Muscle layer of duodenum (tissue), 2 donors: ENCODE measurements around the gene CMTM8.

Experiments
- H3K27ac ChIP-seq: one replicate; pipeline ENCODE4 v1.7.0; 2013; ENCODE audit warnings: mild to moderate bottlenecking, low read length
- H3K27me3 ChIP-seq: one replicate; pipeline ENCODE4 v1.7.0; 2013; ENCODE audit warnings: low read depth, mild to moderate bottlenecking, control low read depth, low read length
- H3K36me3 ChIP-seq, 2 donors: one replicate each; pipeline ENCODE4 v1.7.0; 2013; ENCODE audit warnings: low read length in 2 of 2, control low read depth in 1 of 2, mild to moderate bottlenecking in 1 of 2; ENCODE audit not compliant: insufficient read depth in 2 of 2, control insufficient read depth in 1 of 2
- H3K4me1 ChIP-seq, 2 donors: one replicate each; pipeline ENCODE4 v1.7.0; 2013; ENCODE audit warnings: low read length in 2 of 2, mild to moderate bottlenecking in 2 of 2, control low read depth in 1 of 2, moderate library complexity in 1 of 2; ENCODE audit not compliant: insufficient read depth in 2 of 2, control insufficient read depth in 1 of 2
- H3K4me3 ChIP-seq, 2 donors: one replicate each; pipeline ENCODE4 v1.7.0; 2013; ENCODE audit warnings: low read length in 2 of 2, low read depth in 1 of 2, mild to moderate bottlenecking in 1 of 2
- H3K9me3 ChIP-seq, 2 donors: one replicate each; pipeline ENCODE4 v1.7.0; 2013; ENCODE audit warnings: low read length in 2 of 2, control low read depth in 1 of 2, mild to moderate bottlenecking in 1 of 2; ENCODE audit not compliant: control insufficient read depth in 1 of 2
- donor health status: healthy.

Gene CMTM8

DNA sequence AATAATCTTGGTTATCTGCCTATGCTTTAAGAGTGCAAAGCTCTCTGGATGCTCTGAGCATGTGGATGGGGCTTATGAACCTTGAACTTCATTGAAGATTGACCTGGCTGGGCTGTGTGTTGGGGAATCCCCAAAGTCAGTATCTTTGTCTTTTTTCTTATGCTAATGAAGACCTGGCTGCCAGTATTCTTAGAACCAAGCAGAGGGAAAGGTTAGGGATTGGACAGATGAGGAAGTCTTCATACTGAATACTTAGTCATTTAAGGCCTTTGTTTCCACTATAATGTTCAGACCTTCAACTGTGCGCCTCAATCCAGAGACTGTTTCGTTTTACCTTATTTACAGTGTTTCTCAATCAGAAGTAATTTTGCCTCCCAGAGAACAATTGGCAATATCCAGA, 110.7 kb downstream of the CMTM8 start:
- H3K36me3 ChIP-seq, result no peaks in the 10 kb centered on the region
- H3K4me1 ChIP-seq, result no peaks in the 10 kb centered on the region
- H3K27ac ChIP-seq, result no peak overlapping the region
- no peaks in the 10 kb centered on the region for H3K9me3 ChIP-seq
- H3K27me3 ChIP-seq, result no peaks in the 10 kb centered on the region
- H3K4me3 ChIP-seq, result no peak overlapping the region

DNA sequence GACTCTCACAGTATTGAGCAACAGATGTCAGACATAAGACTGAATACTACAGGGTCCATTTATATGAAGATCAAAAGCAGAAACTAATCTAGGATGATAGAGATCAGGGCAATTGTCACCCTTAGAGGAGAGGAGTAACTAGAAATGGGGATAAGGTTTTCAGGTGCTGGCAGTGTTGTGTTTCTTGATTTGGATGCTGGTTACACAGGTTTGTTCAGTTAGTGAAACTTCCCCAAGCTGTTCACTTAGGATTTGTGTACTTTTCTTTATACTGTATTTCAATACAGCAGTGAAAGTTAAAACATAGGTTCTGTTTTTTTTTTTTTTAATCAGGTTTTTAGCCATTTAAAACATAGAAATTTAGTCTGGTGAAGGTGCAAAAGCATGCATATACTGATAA, 114.1 kb downstream of the CMTM8 start:
- no peak overlapping the region for H3K27ac ChIP-seq

DNA sequence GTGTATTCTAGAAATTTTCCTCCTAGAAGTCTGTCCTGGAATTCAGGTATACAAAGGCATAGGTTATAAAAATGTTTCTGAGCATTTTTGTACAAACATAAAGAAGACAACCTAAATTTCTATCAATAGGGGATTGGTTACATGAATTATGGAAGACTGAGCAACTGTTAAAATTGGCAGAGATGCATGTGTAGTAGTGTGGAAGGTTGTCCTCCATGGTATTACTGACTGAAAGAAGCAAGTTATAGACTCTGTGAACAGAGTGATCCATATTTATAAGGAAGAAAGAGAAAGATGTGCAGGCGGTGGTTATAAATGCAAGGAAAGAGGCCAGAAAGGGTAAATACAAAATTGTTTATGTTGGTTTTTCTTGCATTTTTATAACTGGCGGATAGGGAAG, 114.9 kb downstream of the CMTM8 start:
- H3K4me3 ChIP-seq, result no peak overlapping the region
- no peaks in the 10 kb centered on the region for H3K36me3 ChIP-seq
- no peaks in the 10 kb centered on the region for H3K4me1 ChIP-seq
- H3K27ac ChIP-seq, result no peak overlapping the region
- no peaks in the 10 kb centered on the region for H3K27me3 ChIP-seq
- H3K9me3 ChIP-seq, result no peaks in the 10 kb centered on the region

More for the DNA sequence above, 114.1 kb downstream of the CMTM8 start:
- Histone ChIP-seq H3K36me3 (no peaks in the 10 kb centered on the region), H3K4me1 (no peaks in the 10 kb centered on the region), H3K9me3 (no peaks in the 10 kb centered on the region), H3K27me3 (no peaks in the 10 kb centered on the region), H3K4me3 (no peak overlapping the region)

DNA sequence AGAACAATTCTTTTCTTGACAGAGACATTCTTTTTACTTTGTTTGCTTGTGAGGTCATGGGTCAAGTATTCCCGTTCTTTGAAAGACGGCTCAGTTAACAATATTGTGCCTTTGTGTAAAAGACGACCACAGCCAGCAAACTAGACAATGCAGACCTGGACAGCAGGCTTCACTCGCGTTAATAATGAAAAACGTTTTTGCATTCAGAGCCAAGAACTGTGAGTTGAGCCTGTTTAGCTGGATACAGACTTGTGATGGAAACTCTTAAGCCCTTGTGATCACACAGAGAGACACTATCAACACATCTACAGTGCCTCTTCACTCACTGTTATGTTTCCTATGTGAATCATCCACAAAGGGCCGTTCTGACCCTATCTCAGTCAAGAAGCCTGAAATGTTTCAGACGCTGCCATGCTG, 115.9 kb downstream of the CMTM8 start:
- H3K4me1 ChIP-seq, result no peaks in the 10 kb centered on the region
- no peak overlapping the region for H3K4me3 ChIP-seq
- no peaks in the 10 kb centered on the region for H3K9me3 ChIP-seq
- no peak overlapping the region for H3K27ac ChIP-seq
- H3K36me3 ChIP-seq, result no peaks in the 10 kb centered on the region
- no peaks in the 10 kb centered on the region for H3K27me3 ChIP-seq

DNA sequence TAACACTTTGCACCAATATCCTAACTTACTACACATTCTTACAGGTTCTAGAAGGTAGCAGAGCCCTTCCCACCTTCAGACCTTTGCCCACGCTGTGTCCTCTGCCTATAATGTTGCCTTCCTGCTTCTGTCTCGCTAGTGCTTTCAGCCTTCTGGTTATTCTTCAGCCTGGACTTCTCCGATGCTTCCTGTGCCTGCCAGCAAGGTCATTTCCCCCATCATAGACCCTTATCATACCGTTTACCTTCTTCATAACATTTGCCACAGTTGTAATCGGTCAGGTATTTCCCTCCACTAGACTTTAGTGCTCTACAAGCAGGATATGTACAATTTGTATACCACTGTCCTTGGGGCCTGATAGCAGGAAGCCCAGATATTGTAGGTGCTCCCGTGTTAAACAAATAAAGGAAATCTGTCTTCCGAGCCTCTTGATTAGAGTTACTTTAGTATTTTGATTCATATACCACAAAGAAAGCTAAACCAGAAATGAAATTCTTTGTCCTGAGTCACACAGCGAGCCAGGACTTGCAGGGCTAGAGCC, 117.3 kb downstream of the CMTM8 start:
- H3K27ac ChIP-seq, result no peak overlapping the region
- H3K27me3 ChIP-seq, result no peaks in the 10 kb centered on the region
- no peak overlapping the region for H3K4me3 ChIP-seq
- H3K4me1 ChIP-seq, result no peaks in the 10 kb centered on the region
- no peaks in the 10 kb centered on the region for H3K36me3 ChIP-seq
- no peaks in the 10 kb centered on the region for H3K9me3 ChIP-seq

DNA sequence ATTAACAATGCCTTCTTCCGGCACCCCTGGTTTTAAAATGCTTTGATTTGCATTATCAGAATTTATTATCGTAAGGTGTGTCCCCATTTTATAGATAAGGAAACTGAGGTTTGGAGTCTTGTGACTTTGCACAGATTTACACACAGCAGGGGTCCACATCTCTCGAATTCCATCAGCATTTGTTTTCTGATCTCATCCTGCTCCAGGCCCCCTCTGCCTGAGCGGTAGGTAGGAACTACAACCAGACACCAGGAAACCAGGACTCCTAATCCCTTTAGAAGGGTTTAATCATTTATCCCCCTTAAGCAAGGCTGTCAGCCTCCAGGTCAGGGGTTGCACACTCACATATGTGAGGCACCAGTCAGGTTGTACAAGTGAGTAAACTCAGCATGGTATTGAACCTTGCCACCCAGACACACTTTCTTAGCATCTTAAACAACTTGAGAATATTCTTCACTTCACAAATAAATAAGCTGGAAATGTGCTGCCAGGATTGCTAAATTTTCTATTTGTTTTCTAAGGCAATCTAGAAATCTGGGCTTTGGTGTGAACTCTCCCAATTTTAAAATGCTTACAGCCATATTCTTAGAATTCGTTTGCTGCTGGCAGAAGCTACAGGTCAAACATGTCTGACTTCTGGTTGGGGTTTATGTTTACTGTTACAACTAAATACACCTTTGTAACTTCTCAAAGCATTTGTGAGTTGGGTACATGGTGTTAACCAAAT, 121.4 kb downstream of the CMTM8 start:
- H3K4me3 ChIP-seq, result no peak overlapping the region
- no peaks in the 10 kb centered on the region for H3K36me3 ChIP-seq
- H3K9me3 ChIP-seq, result no peaks in the 10 kb centered on the region
- H3K27ac ChIP-seq, result no peak overlapping the region
- no peaks in the 10 kb centered on the region for H3K27me3 ChIP-seq
- no peaks in the 10 kb centered on the region for H3K4me1 ChIP-seq

DNA sequence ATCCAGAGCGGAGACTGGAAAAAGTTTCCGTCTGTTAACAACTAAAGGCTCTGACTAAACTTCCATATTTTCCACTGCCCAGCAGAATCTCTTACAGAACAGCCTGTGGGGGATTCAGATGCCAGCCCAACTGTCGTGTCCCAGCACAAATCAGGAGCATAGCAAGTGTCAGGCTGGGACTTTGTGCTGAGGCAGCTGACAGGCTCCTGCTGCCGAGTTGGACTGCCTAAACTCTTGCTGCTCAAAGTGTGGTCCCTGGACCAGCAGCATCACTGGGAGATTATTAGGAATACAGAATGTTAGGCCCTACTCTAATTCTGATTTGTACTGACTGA, 122.0 kb downstream of the CMTM8 start:
- H3K9me3 ChIP-seq, result no peaks in the 10 kb centered on the region
- H3K4me1 ChIP-seq, result no peaks in the 10 kb centered on the region
- H3K27ac ChIP-seq, result no peak overlapping the region
- H3K4me3 ChIP-seq, result no peak overlapping the region
- no peaks in the 10 kb centered on the region for H3K36me3 ChIP-seq
- no peaks in the 10 kb centered on the region for H3K27me3 ChIP-seq

DNA sequence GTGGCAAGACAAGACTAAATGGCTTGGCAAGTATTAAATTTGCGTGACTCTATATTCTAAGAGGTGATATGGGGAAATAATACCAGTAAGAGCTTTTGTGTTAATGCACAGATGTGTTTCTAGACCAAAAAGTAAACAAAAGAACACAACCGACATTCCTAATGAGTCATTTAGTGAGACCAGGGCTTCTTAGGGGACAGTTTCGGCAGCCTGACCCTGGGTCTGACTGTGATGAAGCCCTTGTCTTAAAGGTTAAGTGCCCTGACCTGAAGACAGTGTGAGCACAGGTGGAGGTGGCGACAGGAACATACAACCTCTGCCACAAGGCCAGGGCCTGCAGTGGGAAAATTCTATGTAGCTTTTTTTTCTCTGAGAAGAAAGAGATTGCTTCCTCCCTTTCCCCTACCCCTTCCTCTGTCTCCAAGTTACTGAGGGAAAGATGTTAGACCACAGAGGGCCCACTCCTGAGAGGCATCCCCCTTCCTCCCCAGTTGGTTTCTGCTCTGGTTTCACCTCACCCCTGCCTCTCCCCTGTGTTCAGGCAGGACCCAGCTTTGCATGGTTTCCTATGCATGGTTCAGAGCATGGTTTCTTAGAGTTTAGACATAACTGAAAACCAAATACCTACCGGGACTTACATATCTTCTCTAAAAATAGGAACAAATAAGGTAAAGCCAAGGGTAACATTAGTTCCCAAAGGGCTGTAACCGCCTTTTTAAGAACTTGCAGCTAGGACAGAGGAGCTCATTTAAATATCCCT, 128.3 kb downstream of the CMTM8 start:
- no peak overlapping the region for H3K4me3 ChIP-seq
- no peaks in the 10 kb centered on the region for H3K27me3 ChIP-seq
- H3K36me3 ChIP-seq, result no peaks in the 10 kb centered on the region
- H3K9me3 ChIP-seq, result no peaks in the 10 kb centered on the region
- no peak overlapping the region for H3K27ac ChIP-seq
- H3K4me1 ChIP-seq, result no peaks in the 10 kb centered on the region

DNA sequence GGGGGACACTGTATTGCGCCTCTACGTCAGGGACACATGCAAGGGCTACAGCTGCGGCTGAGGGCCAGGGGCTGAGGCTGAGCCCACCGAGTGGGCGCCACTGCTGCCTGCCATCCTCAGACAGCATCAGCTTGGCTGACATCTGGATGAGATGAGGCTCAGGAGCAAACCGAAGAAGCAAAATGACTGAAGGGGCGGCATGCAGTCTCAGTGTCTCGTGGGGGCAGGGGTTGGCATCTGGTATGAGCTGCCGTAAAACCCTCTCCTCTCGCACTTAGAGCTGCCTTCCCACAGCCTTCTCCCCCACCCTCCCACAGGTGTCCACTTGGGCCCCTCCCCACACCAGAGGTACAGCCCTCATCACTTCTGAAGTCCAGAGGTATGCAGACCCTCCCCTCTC, 129.0 kb downstream of the CMTM8 start:
- Histone ChIP-seq H3K27me3 (no peaks in the 10 kb centered on the region), H3K9me3 (no peaks in the 10 kb centered on the region), H3K4me3 (no peak overlapping the region), H3K27ac (no peak overlapping the region), H3K4me1 (no peaks in the 10 kb centered on the region), H3K36me3 (no peaks in the 10 kb centered on the region)

DNA sequence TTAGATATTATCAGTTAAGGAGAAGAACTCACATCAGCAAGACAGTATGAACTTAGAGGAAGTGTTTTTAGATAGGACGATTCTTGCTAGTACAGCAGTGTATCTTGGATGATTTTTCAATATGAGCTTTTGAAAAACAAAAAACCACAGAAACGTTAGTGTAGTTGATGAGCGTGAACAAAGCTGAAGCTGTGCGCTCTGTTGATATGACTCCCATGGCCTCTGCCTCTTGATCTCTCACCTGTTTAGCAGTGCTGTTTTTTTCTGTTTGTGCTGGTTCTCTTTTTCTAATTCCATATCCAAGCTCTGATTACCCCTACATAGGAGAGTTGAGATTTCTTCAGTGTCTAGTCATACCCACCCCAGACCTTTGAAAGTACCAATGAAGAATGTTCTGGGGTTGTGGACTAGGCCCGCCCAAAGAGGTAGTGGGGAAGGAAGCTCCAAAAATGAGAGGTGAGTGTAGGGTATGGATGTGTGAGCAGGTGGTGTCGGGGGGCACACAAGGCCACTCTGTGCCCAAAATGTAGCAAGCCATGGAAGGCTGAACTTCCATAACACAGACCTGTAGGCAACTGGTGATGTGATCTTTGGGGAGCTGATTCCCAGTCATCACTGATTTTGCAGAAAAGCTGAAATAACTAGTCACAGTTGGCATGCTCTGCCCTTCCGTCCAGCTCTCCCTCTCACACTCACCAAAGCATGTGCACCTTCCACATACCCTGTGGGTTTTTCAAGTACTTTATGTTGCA, 133.2 kb downstream of the CMTM8 start:
- Histone ChIP-seq H3K27me3 (no peaks in the 10 kb centered on the region), H3K4me1 (no peaks in the 10 kb centered on the region), H3K36me3 (no peaks in the 10 kb centered on the region), H3K4me3 (no peak overlapping the region), H3K9me3 (no peaks in the 10 kb centered on the region), H3K27ac (no peak overlapping the region)

DNA sequence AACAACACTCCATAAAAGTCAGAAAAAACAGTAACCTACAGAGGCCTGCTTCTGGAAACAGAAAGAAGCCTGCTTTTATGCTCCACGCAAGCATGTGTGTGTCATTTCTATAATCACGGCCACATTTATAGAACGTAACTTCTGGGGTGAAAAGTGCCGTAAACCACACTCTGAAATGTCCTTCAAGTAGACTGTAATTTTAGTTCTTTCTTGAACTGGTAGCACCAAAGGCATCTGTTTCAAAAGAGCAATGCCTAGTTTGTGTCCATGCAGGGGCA, 133.7 kb downstream of the CMTM8 start:
- H3K4me3 ChIP-seq, result no peak overlapping the region
- H3K9me3 ChIP-seq, result no peaks in the 10 kb centered on the region
- no peak overlapping the region for H3K27ac ChIP-seq
- H3K4me1 ChIP-seq, result no peaks in the 10 kb centered on the region
- H3K36me3 ChIP-seq, result no peaks in the 10 kb centered on the region
- no peaks in the 10 kb centered on the region for H3K27me3 ChIP-seq
